Left lung (tissue), 10 donors: ENCODE data around the gene DISP2. TPM values are rescaled to one million over a fixed set of nuclear protein-coding genes. Genes with fewer than 3 reads are reported as not detected.

Source experiments
- ATAC-seq: fragments of 200-7000 bp; cut with Tn5 transposase; one replicate; pipeline ENCODE4 v1.9.1; 2020; ENCODE audit warnings: moderate library complexity
- DNase-seq, 4 donors: peaks; one replicate each; pipeline ENCODE4 v3.0.0-alpha.2; 2013 to 2020
- H3K27ac ChIP-seq, 2 donors: fragments of 200-600 bp; sonication (generic) in 1 of 2; one replicate each; pipeline versions ENCODE4 v1.5.0 to v1.8.0; 2020 to 2021
- H3K27me3 ChIP-seq, 2 donors: fragments of 200-600 bp; sonication (generic) in 1 of 2; one replicate each; pipeline versions ENCODE4 v1.5.0 to v1.8.0; 2020 to 2021
- H3K36me3 ChIP-seq, 2 donors: fragments of 200-600 bp; sonication (generic) in 1 of 2; one replicate each; pipeline versions ENCODE4 v1.5.0 to v1.8.0; 2020 to 2021
- H3K4me1 ChIP-seq, 2 donors: fragments of 200-600 bp; one replicate each; pipeline ENCODE4 v1.8.0; 2021
- H3K4me3 ChIP-seq, 2 donors: fragments of 200-600 bp; sonication (generic) in 1 of 2; one replicate each; pipeline versions ENCODE4 v1.5.0 to v1.8.0; 2020 to 2021; ENCODE audit warnings: mild to moderate bottlenecking in 1 of 2
- H3K9me3 ChIP-seq, 2 donors: fragments of 200-600 bp; sonication (generic) in 1 of 2; one replicate each; pipeline versions ENCODE4 v1.5.0 to v1.8.0; 2020 to 2021
- intact Hi-C, 2 donors: fragments of 100-400 bp; cut with DNase I; formaldehyde crosslinking; loops; one replicate each; pipeline versions ENCODE4 v1.11.2 to v1.14.2; 2022
- polyA plus RNA-seq, 6 donors: library from polyadenylated mRNA; unstranded; fragments of 120-200 nt; gene quantifications; one replicate each; pipeline ENCODE4 v1.2.1, GENCODE V29; 2013; ENCODE audit not compliant: insufficient read length in 6 of 6
- total RNA-seq, 2 donors: library from RNA; stranded (reverse); fragmentation: NEBNext Ultra II Directional; extraction: Animal tissue kit (Norgen Biotek cat#: 25700); gene quantifications; one replicate each; pipeline ENCODE4 v1.2.1, GENCODE V29; 2021
- TF ChIP-seq, protein P1 (sequence below), 2 donors: fragments of 200-600 bp; sonication (generic) in 1 of 2; IDR thresholded peaks; one replicate each; pipeline versions ENCODE4 v1.5.0 to v1.8.0; 2021; ENCODE audit warnings: antibody characterized with exemption in 2 of 2
- donor health status: DM: no; HTN: yes; CAD: no.
- donor health status: DM: no; HTN: no; CAD: no.

DISP2 gene
- total and polyA plus RNA-seq, 8 donors, result 0.61 to 3.1 (median 1.6) TPM

DNA sequence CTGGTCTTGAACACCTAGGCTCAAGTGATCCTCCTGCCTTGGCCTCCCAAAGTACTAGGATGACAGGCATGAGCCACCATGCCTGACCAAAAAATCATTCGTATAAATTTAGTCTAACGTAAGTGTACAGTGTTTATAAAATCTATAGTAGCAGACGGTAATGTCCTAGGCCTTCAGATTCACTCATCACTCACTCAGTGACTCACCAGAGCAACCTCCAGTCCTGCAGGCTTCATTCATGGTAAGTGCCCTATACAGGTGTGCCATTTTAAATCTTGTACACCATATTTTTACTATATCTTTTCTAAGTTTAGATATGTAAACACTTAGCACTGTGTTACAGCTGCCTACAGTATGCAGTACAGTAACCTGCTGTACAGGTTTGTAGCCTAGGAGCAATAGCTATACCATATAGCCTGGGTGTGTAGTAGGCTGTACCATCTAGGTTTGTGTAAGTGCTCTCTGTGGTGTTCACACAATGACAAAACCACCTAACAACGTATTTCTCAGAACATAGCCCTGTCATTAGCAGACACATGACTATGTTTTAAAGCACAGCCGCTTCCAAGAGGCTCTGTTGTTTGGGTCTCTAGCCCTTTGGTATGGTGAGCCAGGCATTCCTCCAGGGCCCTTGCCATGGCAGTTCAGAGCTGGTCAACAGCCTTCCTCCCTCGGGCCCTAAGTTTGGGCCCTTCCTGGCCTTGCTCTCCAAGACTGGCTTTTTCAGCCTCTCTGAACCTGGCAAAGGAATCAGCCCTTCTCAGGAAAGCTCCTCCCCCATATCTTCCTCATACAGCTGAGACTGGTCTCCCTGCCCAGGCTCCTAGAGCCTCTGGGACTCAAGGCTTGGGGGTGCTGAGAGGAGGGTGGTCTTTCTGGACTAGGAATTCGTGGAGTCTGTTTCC lies 15.4 kb upstream of the DISP2 start:
- H3K27ac ChIP-seq, result peak overlapping the region in 1 of 2 donors; percentile 34
- H3K4me1 ChIP-seq, result peaks cover 30 to 52% of the 10 kb centered on the region in 2 donors
- H3K36me3 ChIP-seq, result no peaks in the 10 kb centered on the region
- H3K9me3 ChIP-seq, result no peaks in the 10 kb centered on the region
- ATAC-seq (no peak), DNase-seq (peak in 1 of 4 donors; percentile 60)
- TF ChIP-seq, protein P1, sequence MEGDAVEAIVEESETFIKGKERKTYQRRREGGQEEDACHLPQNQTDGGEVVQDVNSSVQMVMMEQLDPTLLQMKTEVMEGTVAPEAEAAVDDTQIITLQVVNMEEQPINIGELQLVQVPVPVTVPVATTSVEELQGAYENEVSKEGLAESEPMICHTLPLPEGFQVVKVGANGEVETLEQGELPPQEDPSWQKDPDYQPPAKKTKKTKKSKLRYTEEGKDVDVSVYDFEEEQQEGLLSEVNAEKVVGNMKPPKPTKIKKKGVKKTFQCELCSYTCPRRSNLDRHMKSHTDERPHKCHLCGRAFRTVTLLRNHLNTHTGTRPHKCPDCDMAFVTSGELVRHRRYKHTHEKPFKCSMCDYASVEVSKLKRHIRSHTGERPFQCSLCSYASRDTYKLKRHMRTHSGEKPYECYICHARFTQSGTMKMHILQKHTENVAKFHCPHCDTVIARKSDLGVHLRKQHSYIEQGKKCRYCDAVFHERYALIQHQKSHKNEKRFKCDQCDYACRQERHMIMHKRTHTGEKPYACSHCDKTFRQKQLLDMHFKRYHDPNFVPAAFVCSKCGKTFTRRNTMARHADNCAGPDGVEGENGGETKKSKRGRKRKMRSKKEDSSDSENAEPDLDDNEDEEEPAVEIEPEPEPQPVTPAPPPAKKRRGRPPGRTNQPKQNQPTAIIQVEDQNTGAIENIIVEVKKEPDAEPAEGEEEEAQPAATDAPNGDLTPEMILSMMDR (IDR thresholded peaks at IDR 0.05), result no peak
- no peaks in the 10 kb centered on the region for H3K27me3 ChIP-seq
- no peak overlapping the region for H3K4me3 ChIP-seq
- intact Hi-C loops, result no loop called here

DNA sequence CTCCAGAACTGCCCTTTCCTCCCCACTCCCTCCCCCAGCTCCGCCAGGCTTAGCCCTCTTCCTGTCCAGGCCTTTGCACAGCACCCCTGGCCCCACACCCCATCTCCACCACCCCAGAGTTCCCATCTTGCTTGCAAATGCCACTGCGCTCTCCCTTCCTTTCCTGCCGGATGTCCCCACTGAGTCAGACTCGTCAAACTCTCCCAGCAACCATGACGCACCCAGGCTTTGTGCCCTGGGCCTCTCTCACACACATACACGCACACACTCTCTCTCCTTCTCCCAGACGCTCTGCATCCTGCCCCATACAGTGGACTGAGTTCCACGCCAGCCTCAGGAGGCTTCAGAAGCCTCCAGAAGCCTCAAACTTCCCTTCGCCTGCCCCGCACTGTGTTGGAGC lies 14.5 kb upstream of the DISP2 start:
- H3K36me3 ChIP-seq, result no peaks in the 10 kb centered on the region
- H3K4me3 ChIP-seq, result no peak overlapping the region
- TF ChIP-seq, protein P1 (IDR thresholded peaks at IDR 0.05), result no peak
- DNase-seq (peak in 1 of 4 donors; percentile 34), ATAC-seq (no peak)
- no peaks in the 10 kb centered on the region for H3K27me3 ChIP-seq
- peaks cover 26 to 43% of the 10 kb centered on the region in 2 donors for H3K4me1 ChIP-seq
- no peaks in the 10 kb centered on the region for H3K9me3 ChIP-seq
- peak overlapping the region; percentile 34 to 59 for H3K27ac ChIP-seq
- intact Hi-C loops, result no loop called here

GRCh38 chr15:40344217-40344616 lies 13.8 kb upstream of the DISP2 start:
- no peak overlapping the region for H3K4me3 ChIP-seq
- no peak overlapping the region for H3K27ac ChIP-seq
- H3K27me3 ChIP-seq, result no peaks in the 10 kb centered on the region
- ATAC-seq (no peak), DNase-seq (no peak)
- H3K36me3 ChIP-seq, result no peaks in the 10 kb centered on the region
- H3K4me1 ChIP-seq, result peaks cover 21 to 36% of the 10 kb centered on the region in 2 donors
- intact Hi-C loops, result no loop called here
- H3K9me3 ChIP-seq, result no peaks in the 10 kb centered on the region
- TF ChIP-seq, protein P1 (IDR thresholded peaks at IDR 0.05), result no peak

- TF ChIP-seq, protein P1 (IDR thresholded peaks at IDR 0.05), result peak; percentile 60 to 81
- intact Hi-C loops, result no loop called here
- Histone ChIP-seq H3K4me1 (peaks cover 16 to 32% of the 10 kb centered on the region in 2 donors), H3K9me3 (no peaks in the 10 kb centered on the region), H3K27ac (no peak overlapping the region), H3K36me3 (no peaks in the 10 kb centered on the region), H3K4me3 (no peak overlapping the region), H3K27me3 (no peaks in the 10 kb centered on the region)
- ATAC-seq, result peak; percentile 30
- DNase-seq, result peak in 3 of 4 donors; percentile 53 to 87 (median 73)
Measured at GRCh38 chr15:40344631-40345120, 13.3 kb upstream of the DISP2 start.

DNA sequence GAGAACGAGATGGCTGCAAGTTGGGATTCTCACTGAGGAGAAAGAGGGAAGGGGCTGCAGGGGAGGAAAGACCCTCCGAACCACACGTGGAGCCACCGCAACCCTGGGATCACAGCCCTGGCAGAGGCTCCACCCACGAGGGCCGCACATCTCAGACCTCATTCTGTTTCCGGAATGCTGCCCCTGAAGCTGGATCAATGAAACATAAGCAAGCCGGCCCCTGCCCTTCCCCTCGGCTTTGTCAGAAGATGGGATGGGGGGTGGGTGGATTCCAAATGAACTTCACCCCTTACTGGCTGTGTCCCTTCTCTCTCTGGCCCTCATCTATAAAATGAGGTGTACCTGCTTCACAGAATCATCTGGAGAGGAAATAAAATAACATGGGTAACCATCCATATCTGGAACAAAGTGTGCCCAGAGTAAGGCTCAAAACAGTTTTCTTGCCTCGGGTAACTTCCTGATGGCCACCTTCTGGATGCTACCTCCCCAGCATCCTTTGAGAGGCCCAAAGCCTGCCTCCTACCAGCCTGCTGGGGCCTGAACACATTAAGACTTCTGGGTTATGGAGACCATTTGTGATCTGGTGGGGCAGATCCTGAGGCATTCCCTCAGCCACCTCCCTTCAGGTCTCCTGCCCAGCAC lies 12.7 kb upstream of the DISP2 start:
- Histone ChIP-seq H3K9me3 (no peaks in the 10 kb centered on the region), H3K4me1 (peaks cover 10 to 25% of the 10 kb centered on the region in 2 donors), H3K27ac (no peak overlapping the region), H3K27me3 (no peaks in the 10 kb centered on the region), H3K4me3 (no peak overlapping the region), H3K36me3 (no peaks in the 10 kb centered on the region)
- DNase-seq (no peak), ATAC-seq (no peak)
- TF ChIP-seq, protein P1 (IDR thresholded peaks at IDR 0.05), result no peak
- intact Hi-C loops, result no loop called here
